Gastrocnemius medialis (tissue), 4 donors: ENCODE measurements around the gene ZNF277.

Experiments used
- POLR2A ChIP-seq, 2 donors: fragments of 450-650 bp; IDR thresholded peaks; one replicate each; pipeline ENCODE4 v1.6.1; 2017; ENCODE audit warnings: antibody characterized with exemption in 2 of 2, mild to moderate bottlenecking in 2 of 2, moderate library complexity in 2 of 2
- TF ChIP-seq, protein P1 (sequence below), 5 experiments: fragments of 450-650 bp in 3 of 5; fragments of 200-600 bp in 2 of 5; sonication (generic) in 2 of 5; IDR thresholded peaks in 4 of 5; conservative IDR thresholded peaks in 1 of 5; 1 replicate in 4 of 5; 2 replicates in 1 of 5; pipeline ENCODE4 v1.5.1; 2016 to 2019; ENCODE audit warnings: antibody characterized with exemption in 5 of 5, mild to moderate bottlenecking in 3 of 5, moderate library complexity in 3 of 5

DNA sequence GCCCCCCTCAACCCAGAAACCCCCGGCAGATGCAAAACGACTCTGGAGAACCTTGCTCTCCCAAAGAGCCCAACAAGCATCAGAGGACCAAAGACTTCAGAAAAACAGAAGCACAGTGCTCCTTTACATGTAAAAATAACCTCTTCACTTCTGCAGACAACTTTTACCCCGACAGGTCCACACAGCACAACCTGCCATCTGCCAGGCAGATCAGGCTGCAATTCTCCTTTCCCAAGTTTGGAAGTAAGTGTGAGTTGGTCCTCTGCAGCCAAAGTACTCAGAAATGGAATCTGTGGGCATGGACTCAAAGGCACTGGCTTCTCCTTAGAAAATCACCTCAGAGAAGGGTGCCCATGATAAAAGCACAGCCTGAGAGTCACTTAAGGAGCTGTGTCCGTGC, 26.3 kb upstream of the ZNF277 start:
- TF ChIP-seq, protein P1, sequence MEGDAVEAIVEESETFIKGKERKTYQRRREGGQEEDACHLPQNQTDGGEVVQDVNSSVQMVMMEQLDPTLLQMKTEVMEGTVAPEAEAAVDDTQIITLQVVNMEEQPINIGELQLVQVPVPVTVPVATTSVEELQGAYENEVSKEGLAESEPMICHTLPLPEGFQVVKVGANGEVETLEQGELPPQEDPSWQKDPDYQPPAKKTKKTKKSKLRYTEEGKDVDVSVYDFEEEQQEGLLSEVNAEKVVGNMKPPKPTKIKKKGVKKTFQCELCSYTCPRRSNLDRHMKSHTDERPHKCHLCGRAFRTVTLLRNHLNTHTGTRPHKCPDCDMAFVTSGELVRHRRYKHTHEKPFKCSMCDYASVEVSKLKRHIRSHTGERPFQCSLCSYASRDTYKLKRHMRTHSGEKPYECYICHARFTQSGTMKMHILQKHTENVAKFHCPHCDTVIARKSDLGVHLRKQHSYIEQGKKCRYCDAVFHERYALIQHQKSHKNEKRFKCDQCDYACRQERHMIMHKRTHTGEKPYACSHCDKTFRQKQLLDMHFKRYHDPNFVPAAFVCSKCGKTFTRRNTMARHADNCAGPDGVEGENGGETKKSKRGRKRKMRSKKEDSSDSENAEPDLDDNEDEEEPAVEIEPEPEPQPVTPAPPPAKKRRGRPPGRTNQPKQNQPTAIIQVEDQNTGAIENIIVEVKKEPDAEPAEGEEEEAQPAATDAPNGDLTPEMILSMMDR (IDR thresholded peaks at IDR 0.05 in 4 of 5, conservative IDR thresholded peaks at IDR 0.05 in 1 of 5), result no peak
- TF ChIP-seq POLR2A (IDR thresholded peaks at IDR 0.05), result no peak
